Measurements from ENCODE around the gene ARPC1B.
A peak's percentile ranks its signal among the peaks of the same experiment; 100 is the strongest.
"Not testable (repeated sequence)": the region's sequence is repeated elsewhere in the genome, so short reads cannot be mapped to it uniquely, and the experiment has no call there.

The ARPC1B gene

GRCh38 chr7:99374111-99375064, at the start of gene ARPC1B:
Gene ARPC1B (plus strand): TSS chr7:99374730. CDS start chr7:99385715, 10,985 bp downstream.
- peak; percentile 75 to 80 (median 78) for DNase-seq

DNA sequence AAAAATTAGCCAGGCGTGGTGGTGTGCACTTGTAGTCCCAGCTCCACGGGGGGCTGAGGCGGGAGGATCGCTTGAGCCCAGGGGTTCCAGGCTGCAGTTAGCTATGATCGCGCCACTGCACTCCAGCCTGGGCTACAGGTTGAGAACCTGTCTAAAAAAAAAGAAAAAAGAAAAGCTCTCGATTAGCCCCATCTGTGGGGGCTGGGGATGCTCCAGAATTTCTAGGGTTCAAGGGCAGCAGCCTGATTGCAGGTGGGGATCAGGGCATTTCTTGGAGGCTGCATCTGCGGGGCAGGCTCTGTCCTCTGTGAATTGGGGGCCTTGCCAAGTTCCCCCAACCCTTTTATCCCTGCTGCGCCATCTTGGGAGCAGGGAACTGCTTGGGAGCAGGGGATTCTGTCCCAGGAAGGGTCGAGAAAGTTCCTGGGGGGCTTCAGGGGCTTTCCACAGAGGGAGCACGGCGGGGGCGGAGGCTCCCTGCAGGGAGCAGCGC, 49.5 kb upstream of the ARPC1B start:
- no peak for DNase-seq

DNA sequence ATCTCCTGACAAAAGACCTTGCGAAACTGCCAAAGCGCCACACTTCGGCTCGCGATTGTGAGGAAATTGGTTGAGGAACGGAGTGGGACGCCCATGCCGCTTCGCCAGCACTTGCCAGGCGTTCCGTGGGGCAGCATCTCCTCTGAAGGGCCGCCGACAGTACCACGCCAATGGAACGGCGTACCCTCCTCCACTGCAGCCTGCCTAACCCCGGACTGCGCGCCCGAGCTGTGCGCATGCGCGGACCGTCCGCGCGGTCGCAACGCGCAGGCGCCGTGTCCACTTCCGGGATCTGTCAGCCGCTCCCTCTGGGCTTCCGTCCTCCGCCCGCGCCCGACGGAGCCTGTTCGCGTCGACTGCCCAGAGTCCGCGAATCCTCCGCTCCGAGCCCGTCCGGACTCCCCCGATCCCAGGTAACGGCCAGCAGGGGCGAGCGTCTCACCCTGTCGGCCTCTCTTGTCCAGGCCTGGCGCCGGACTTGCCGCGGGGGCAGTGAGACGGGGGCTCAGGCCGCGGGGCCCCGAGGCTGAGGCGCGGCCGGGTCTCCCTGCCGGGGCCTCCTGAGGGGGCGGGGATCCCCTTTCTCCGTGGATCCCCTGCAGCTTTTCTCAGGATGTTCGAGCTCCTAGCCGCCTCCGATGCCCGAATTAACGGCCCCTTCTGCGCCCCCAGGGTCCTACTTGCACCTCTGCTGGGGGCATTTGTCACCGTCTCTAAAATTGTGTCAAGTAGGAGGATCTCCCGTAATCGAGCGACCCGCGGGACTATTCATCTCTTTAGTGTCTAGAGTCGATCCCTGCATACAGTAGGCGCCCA, 48.7 kb upstream of the ARPC1B start, which contains the start of gene ARPC1A:
TSS of gene ARPC1A (plus strand) at position 307 of the 816 bp plus-strand sequence. CDS start 7,456 bp downstream, outside the sequence.
- DNase-seq = peak; percentile 80 to 86 (median 82)

DNA sequence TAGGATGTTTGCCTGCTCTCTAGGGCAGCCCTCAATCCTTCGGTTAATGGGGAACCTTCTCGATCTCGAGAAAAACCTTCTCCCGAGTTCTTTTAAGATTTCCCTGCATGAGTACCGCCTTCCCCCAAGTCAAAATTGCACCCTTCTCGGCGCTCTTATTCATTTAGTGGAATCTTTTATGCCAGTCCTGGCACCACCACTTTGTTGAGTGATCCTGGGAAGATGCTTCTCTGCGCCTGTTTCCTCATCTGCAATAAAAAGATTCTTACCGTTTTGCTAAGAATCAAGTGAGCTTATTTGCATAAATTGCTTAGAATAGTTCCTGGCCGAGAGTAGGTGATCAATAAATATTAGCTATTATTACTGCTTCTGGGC, 48.1 kb upstream of the ARPC1B start:
- DNase-seq = no peak

- DNase-seq = not testable (repeated sequence)
Measured at GRCh38 chr7:99330314-99330961, 44.1 kb upstream of the ARPC1B start.

DNA sequence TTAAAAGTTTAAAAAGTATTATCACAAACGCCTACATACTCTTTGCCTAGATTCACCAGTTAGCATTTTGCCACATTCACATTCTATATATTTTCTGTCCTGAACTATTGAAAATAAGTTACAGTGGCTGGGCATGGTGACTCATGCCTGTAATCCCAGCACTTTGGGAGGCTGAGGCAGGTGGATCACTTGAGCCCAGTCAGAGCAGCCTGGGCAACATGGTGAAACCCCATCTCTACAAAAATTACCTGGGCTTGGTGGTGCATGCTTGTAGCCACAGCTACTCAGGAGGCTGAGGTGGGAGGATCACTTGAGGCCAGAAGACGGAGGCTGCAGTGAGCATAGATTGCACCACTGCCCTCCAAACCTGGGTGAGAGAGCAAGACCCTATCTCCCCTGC, 43.5 kb upstream of the ARPC1B start:
- DNase-seq = no peak

DNA sequence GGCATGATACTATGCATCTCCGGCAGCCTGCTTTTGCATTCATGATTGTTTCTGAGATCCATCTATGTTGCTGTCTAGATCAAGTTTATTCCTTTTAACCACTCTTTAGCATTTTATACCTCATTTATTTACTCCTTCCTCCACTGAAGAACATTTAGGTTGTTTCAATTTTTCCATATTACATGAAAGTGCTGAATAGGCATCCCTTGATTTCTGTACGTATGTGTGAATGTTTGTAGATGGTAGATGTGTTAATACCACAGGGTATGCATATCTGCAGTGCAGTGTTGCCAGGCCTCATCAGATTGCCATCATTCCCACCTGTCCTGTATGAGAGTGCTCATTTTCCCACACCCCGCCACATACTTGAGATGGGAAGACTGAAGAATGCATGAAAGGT, 34.9 kb upstream of the ARPC1B start:
- no peak for DNase-seq

DNA sequence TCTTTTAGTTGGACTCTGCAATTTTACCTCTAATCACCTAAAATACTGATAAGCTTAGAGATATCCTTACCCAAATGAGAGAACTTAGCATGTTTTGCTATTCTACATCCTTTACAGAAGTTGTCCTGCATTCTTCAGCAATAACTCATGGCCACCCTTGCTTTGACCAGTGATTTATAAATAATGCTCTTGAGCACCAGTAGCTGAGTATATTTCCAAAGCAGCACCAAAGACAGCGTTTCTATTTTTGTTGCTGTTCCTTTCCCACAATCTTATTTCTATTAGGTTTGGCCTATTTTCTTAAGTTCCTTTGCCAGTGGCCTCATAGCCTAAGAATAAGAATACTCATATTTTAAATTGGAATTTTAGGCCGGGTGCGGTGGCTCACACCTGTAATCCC, 33.9 kb upstream of the ARPC1B start:
- DNase-seq = no peak

DNA sequence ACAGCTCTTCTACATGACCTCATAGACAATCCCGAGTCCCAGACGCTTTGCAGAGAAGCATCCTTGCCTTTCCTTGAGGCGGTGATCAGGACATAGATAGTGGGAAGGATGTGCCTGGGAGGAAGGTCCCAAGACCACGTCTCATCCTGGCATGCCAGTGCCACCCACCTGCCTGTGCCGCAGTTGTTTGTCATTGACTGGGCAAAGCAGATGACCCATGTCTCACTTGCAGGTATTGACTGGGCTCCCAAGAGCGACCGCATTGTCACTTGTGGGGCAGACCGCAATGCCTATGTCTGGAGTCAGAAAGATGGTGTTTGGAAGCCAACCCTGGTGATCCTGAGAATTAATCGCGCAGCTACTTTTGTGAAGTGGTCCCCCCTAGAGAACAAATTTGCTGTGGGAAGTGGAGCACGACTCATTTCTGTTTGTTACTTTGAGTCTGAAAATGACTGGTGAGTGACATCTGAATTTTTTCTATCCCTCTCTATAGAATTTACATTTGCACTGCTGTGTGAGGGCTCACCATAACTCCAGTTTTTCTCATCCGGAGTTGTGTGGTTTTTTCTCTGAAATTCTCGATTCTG, 30.4 kb upstream of the ARPC1B start:
- DNase-seq = no peak

DNA sequence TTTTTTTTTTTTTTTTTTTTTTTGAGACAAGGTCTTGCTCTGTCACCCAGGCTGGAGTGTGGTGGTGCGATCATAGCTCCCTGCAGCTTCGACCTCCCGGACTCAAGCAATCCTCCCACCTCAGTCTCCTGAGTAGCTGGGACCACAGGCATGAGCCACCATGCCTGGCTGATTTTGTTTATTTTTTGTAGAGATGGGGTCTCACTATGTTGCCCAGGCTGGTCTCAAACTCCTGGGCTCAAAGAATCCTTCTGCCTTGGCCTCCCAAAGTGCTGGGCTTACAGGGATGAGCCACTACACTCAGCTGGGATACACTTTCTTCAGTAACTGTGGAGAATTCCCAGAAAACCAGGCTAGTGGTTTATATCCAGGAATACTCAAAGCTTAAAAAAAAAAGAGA, 23.9 kb upstream of the ARPC1B start:
- DNase-seq = not testable (repeated sequence)

DNA sequence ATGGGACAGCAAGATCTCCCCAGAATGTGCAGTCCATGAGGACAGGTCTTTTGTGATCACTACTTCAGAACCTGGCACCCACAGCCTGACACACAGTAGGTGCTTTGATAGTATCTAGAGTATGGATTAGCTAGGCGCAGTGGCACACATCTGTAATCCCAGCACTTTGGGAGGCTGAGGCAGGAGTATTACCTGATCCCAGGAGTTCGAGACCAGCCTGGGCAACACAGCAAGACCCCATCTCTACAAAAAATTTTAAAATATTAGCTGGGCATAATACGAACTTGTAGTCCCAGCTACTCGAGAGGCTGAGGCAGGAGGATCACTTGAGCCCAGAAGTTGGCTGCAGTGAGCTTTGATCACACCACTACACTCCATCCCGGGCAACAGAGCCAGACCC, 22.3 kb upstream of the ARPC1B start:
- no peak for DNase-seq

- DNase-seq = no peak
Measured at GRCh38 chr7:99355098-99355497, 19.4 kb upstream of the ARPC1B start.

DNA sequence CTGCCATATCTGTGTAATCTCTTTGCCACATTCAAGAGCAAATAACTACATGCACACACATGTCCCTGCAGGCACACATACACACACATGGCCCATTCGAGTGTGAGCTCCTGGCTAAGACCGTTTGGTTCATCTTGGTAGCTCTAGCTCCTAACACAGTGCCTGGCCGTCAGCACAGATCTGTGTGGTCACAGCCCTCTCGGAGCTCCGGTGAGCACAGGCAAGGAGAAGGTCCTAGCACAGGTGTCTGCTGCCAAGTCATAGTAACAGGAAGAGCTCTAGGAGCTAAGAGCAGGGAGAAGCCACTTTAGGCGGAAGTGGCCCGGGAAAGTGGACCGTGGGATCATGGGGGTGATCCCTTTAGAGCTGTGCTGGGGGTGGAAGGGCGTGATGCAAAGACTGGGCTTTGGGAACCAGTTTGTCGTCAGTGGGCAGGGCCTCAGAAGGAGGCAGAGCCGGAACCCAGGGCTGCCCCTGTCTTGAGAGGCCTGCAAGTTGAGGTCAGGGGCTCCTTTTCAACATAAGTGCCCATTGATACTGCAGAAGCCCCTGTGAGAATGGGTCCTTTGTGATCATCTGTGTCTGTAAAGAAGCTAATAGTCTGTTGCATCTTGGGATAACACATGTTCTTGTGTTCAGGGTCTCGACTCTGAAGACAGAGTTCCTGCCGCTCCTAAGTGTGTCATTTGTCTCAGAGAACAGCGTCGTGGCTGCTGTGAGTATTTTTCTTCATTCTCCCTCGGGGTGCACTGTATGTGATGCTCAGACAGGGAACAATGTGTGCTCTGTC, 16.6 kb upstream of the ARPC1B start:
- DNase-seq = no peak

GRCh38 chr7:99358521-99358920, 16.0 kb upstream of the ARPC1B start:
- not testable (repeated sequence) for DNase-seq

DNA sequence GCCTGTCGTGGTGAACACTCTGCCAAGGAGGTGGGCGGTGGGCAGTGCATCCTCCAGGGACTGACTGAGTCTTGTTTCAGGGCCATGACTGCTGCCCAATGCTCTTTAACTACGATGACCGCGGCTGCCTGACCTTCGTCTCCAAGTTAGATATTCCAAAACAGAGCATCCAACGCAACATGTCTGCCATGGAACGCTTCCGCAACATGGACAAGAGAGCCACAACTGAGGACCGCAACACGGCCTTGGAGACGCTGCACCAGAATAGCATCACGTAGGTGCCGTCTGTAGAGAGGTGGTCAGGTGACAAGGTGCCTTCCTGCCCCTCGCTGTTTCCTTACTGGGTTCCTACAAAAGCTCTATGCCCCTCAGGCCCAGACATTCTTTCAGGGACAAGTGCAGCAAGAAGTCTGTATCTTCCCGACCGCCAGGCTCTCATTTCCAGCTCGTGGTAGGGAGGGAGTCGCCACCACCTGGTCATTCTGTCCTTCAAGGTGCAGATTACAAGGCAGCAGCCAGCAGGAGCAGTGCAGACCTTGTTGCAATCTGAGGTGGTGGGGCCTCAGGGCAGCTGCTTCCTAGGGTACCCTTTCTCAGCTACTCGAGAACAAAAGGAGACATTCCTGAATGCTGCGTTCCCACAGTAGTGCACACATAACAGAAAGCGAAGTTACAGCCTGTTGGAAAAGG, 14.9 kb upstream of the ARPC1B start:
- DNase-seq = no peak

GRCh38 chr7:99362801-99363200, 11.7 kb upstream of the ARPC1B start:
- no peak for DNase-seq

GRCh38 chr7:99363286-99363685, 11.2 kb upstream of the ARPC1B start:
- no peak for DNase-seq

DNA sequence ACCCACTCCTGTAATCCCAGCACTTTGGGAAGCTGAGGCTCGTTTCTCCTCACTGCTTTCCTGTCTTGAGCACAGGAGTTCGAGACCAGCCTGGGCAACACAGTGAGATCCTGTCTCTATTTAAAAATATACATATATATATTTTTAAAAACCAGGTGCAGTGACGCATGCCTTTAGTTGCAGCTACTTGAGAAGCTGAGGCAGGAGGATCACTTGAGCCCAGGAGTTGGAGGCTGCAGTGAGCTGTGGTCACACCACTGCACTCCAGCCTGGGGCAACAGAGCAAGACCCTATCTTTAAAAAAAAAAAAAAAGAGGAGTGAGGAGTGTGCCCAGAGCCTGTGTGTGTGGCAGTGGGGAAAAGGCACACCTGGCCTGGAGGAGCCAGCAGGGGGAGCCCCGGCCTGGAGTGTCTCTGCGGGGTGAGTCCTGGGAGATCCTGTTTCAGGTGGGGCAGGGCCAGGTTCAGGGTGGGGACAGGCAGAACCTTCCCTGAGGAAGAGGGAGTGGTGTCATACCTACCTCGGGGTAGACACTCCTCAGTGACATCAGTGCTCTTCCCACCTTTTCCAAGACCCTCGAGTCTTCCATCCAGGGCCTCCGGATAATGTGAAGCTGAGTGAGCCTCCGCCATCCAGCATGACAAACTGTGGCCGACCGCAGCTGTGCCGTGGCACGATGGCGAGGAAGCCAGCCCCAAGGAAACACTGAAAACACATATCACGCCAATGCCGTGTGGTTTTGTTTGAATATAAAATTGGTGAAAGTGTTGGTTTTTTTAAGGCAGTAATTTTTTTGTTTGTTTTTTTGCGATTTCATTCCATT, 9.0 kb upstream of the ARPC1B start:
- DNase-seq = peak; percentile 21 to 52 (median 33)

GRCh38 chr7:99366646-99367045, 7.9 kb upstream of the ARPC1B start:
- no peak for DNase-seq

- DNase-seq = no peak
Measured at GRCh38 chr7:99368750-99369389, 5.7 kb upstream of the ARPC1B start.
